ENCODE measurements around the gene INTS11.

DNA sequence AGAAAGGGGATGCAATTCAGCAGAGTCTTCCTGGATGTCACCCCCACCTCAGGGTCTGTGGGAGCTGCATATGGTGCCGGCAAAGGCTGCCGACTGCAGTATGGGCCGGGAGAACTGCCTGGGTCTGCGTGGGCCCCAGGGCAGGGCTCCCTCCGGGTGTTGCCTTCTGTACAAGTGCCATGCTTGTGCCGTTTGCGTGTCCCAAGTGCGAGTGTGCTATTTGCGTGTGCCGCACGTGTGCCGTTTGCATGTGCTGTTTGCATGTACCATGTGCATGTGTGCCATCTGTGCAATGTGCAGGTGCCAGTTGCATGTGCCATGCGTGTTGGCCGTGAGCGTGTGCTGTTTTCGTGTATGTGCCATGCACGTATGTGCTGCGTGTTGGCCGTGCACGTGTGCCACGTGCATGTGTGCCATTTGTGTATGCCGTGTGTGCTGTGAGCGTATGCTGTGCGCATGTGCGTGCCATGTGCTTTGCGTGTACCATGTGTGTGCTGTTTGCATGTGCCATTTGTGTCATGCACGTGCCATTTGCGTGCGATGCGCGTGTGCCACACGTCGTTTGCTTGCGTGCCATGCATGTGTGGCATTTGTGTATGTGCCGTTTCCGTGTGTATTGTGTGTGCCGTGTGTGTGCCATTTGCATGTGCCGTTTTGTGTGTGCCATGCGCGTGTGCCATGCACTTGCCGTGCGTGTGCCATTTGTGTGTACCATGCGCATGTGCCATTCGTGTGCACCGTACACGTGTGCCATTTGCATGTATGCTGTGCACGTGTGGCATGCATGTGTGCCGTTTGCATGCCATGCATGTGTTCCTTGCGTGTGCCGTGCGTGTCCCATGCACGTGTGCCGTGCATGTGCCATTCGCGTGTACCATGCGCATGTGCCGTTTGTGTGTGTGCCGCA lies 5.1 kb upstream of the INTS11 start:
- no peak for TF ChIP-seq EZH2 (IDR thresholded peaks at IDR 0.05; ENCODE audit: borderline replicate concordance, insufficient read depth, low read depth, low read length, poor library complexity, severe bottlenecking)
- TF ChIP-seq, protein P1, sequence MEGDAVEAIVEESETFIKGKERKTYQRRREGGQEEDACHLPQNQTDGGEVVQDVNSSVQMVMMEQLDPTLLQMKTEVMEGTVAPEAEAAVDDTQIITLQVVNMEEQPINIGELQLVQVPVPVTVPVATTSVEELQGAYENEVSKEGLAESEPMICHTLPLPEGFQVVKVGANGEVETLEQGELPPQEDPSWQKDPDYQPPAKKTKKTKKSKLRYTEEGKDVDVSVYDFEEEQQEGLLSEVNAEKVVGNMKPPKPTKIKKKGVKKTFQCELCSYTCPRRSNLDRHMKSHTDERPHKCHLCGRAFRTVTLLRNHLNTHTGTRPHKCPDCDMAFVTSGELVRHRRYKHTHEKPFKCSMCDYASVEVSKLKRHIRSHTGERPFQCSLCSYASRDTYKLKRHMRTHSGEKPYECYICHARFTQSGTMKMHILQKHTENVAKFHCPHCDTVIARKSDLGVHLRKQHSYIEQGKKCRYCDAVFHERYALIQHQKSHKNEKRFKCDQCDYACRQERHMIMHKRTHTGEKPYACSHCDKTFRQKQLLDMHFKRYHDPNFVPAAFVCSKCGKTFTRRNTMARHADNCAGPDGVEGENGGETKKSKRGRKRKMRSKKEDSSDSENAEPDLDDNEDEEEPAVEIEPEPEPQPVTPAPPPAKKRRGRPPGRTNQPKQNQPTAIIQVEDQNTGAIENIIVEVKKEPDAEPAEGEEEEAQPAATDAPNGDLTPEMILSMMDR (IDR thresholded peaks at IDR 0.05), result no peak
